HEK293 (cell line): Measurements from ENCODE around the gene ATP2A3.

Source experiments
- CTCF ChIP-seq: fragments of 450-650 bp; formaldehyde crosslinking; IDR thresholded peaks from 2 replicates; pipeline ENCODE4 v1.5.1; 2016; ENCODE audit warnings: missing biosample characterization, missing genetic modification characterization
- ZBTB49 ChIP-seq: fragments of 450-650 bp; formaldehyde crosslinking; IDR thresholded peaks from 2 replicates; pipeline ENCODE4 v1.5.1; 2016; ENCODE audit warnings: missing biosample characterization, missing genetic modification characterization, low read depth
- ZNF529 ChIP-seq: fragments of 450-650 bp; formaldehyde crosslinking; IDR thresholded peaks from 2 replicates; pipeline ENCODE4 v1.5.1; 2017; ENCODE audit warnings: missing genetic modification characterization, missing biosample characterization; ENCODE audit not compliant: insufficient replicate concordance
- ZNF621 ChIP-seq: fragments of 450-650 bp; formaldehyde crosslinking; IDR thresholded peaks from 2 replicates; pipeline ENCODE4 v1.5.1; 2017; ENCODE audit warnings: missing biosample characterization, missing genetic modification characterization
- ZNF623 ChIP-seq: fragments of 450-650 bp; formaldehyde crosslinking; IDR thresholded peaks from 2 replicates; pipeline ENCODE4 v1.5.1; 2016; ENCODE audit warnings: missing biosample characterization, missing genetic modification characterization

- TF ChIP-seq ZNF623 (tag by site-specific recombination) (no peak), CTCF (no peak), ZBTB49 (no peak), ZNF621 (tag by site-specific recombination) (no peak), ZNF529 (tag by site-specific recombination) (no peak)
Measured at GRCh38 chr17:3944485-3945388, 19.5 kb downstream of the ATP2A3 start.
